GM18498 (cell line): ENCODE data around the gene ATP2B3.

Experiments
- ATAC-seq: cut with Tn5 transposase; IDR thresholded peaks from one replicate; pipeline ENCODE4 v1.9.1; 2021; ENCODE audit warnings: mild to moderate bottlenecking, moderate library complexity; ENCODE audit not compliant: unreplicated experiment

The ATP2B3 gene

GRCh38 chrX:153564047-153564606 is 46.7 kb downstream of the ATP2B3 start:
- no peak for ATAC-seq

- ATAC-seq = no peak
Observed at GRCh38 chrX:153565996-153566580, 48.6 kb downstream of the ATP2B3 start.

- ATAC-seq = no peak
Observed at GRCh38 chrX:153568451-153569011, 51.1 kb downstream of the ATP2B3 start.

GRCh38 chrX:153569475-153569874 is 52.0 kb downstream of the ATP2B3 start:
- no peak for ATAC-seq

GRCh38 chrX:153571534-153571908 is 54.1 kb downstream of the ATP2B3 start:
- ATAC-seq = no peak

- ATAC-seq = no peak
Observed at GRCh38 chrX:153572601-153573000, 55.2 kb downstream of the ATP2B3 start.

- ATAC-seq = no peak
Observed at GRCh38 chrX:153573984-153574383, 56.5 kb downstream of the ATP2B3 start.

- ATAC-seq = no peak
Observed at GRCh38 chrX:153576239-153576870, 58.9 kb downstream of the ATP2B3 start.

GRCh38 chrX:153576961-153577360 is 59.5 kb downstream of the ATP2B3 start:
- no peak for ATAC-seq

GRCh38 chrX:153578200-153578835 is 60.9 kb downstream of the ATP2B3 start:
- no peak for ATAC-seq

GRCh38 chrX:153578889-153579288 is 61.4 kb downstream of the ATP2B3 start:
- ATAC-seq = no peak

- no peak for ATAC-seq
Observed at GRCh38 chrX:153580700-153581386, 63.4 kb downstream of the ATP2B3 start.

- ATAC-seq = peak; percentile 98
Observed at GRCh38 chrX:153582896-153583295, 65.5 kb downstream of the ATP2B3 start.

GRCh38 chrX:153583433-153583832 is 66.0 kb downstream of the ATP2B3 start:
- no peak for ATAC-seq

GRCh38 chrX:153585827-153586226 is 68.4 kb downstream of the ATP2B3 start:
- no peak for ATAC-seq

GRCh38 chrX:153587342-153587741 is 69.9 kb downstream of the ATP2B3 start:
- ATAC-seq = no peak

- no peak for ATAC-seq
Observed at GRCh38 chrX:153588021-153588781, 70.8 kb downstream of the ATP2B3 start.

GRCh38 chrX:153588782-153589446 is 71.5 kb downstream of the ATP2B3 start:
- ATAC-seq = no peak

- no peak for ATAC-seq
Observed at GRCh38 chrX:153590961-153591956, 73.8 kb downstream of the ATP2B3 start.
